Effector memory CD4-positive, alpha-beta T cell (primary cell): ENCODE data around the gene PIM3.
"Not testable (repeated sequence)": the region's sequence is repeated elsewhere in the genome, so short reads cannot be mapped to it uniquely, and the experiment has no call there.

Experiments used
- DNase-seq, 3 donors: peaks; one replicate each; pipeline ENCODE4 v3.0.0-alpha.2; 2020
- H3K27ac ChIP-seq: 2 replicates; pipeline ENCODE4 v1.7.0; 2013; ENCODE audit warnings: mild to moderate bottlenecking, low read length, moderate library complexity; ENCODE audit not compliant: insufficient read depth, poor library complexity, severe bottlenecking
- H3K27me3 ChIP-seq: replicated peaks from 2 replicates; pipeline ENCODE4 v1.7.0; 2013; ENCODE audit warnings: mild to moderate bottlenecking, low read length; ENCODE audit not compliant: insufficient read depth, control insufficient read depth, poor library complexity, severe bottlenecking
- H3K36me3 ChIP-seq: 2 replicates; pipeline ENCODE4 v1.7.0; 2013; ENCODE audit warnings: mild to moderate bottlenecking, low read length, moderate library complexity; ENCODE audit not compliant: control insufficient read depth, insufficient read depth
- H3K4me1 ChIP-seq: 2 replicates; pipeline ENCODE4 v1.7.0; 2013; ENCODE audit warnings: low read length, mild to moderate bottlenecking; ENCODE audit not compliant: control insufficient read depth, insufficient read depth, poor library complexity, severe bottlenecking
- H3K4me3 ChIP-seq: 2 replicates; pipeline ENCODE4 v1.7.0; 2013; ENCODE audit warnings: low read length, low read depth, mild to moderate bottlenecking; ENCODE audit not compliant: insufficient read depth, poor library complexity, severe bottlenecking
- H3K9me3 ChIP-seq: 2 replicates; pipeline ENCODE4 v1.7.0; 2013; ENCODE audit warnings: mild to moderate bottlenecking, low read length, moderate library complexity; ENCODE audit not compliant: control insufficient read depth

Gene PIM3

DNA sequence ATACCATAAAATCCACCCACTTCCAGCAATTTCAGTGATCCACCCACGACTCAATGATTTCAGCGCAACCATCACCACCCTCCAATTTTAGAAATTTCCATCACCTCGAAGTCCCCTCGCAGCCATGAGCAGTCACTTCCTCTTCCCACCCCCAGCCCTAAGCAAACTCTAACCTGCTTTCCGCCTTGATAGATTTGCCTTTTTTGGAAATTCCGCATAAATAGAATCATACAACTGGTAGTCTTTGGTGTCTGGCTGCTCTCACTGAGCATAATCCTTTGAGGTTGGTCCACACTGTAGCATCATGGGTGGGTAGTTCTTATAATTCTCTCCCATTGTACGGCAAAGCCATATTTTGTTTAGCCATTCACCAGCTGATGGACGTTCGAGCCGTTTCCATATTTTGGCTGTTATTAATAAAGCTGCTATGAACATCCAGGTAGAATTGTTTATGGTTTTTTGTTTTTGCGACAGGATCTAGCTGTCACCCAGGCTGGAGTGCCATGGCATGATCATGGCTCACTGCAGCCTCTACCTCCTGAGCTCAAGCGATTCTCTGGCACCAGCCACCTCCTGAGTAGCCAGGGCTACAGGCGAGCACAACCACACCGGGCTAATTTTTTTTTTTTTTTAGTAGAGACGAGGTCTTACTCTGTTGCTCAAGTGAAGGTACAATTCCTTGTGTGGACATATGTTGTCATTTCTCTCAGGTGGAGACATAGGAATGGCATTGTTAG, 16.0 kb downstream of the PIM3 start:
- DNase-seq = no peak
- no peaks in the 10 kb centered on the region for H3K27me3 ChIP-seq
- H3K4me3 ChIP-seq = no peak overlapping the region

DNA sequence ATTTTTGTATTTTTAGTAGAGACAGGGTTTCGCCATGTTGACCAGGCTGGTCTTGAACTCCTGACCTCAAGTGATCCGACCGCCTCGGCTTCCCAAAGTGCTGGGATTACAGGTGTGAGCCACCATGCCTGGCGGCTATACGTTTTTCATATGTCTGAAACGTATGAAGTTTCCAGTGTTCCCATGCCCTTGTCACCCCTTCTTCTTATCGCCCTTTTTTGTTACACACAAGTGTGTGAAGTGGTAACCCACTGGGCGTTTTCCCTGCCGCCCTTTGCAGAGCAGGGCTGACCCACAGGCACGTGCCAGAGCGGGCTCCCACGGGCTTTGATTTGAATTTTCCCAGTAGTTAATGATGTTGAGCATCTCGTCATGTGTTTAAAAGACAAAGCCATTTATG, 17.0 kb downstream of the PIM3 start:
- Histone ChIP-seq H3K27me3 (no peaks in the 10 kb centered on the region), H3K4me3 (no peak overlapping the region), H3K4me1 (peaks cover 13% of the 10 kb centered on the region), H3K9me3 (no peaks in the 10 kb centered on the region), H3K27ac (no peak overlapping the region), H3K36me3 (no peaks in the 10 kb centered on the region)
- DNase-seq = no peak

More for the DNA sequence above, 16.0 kb downstream of the PIM3 start:
- Histone ChIP-seq H3K27ac (peak overlapping the region; percentile 13), H3K36me3 (no peaks in the 10 kb centered on the region), H3K4me1 (peaks cover 19% of the 10 kb centered on the region), H3K9me3 (no peaks in the 10 kb centered on the region)

DNA sequence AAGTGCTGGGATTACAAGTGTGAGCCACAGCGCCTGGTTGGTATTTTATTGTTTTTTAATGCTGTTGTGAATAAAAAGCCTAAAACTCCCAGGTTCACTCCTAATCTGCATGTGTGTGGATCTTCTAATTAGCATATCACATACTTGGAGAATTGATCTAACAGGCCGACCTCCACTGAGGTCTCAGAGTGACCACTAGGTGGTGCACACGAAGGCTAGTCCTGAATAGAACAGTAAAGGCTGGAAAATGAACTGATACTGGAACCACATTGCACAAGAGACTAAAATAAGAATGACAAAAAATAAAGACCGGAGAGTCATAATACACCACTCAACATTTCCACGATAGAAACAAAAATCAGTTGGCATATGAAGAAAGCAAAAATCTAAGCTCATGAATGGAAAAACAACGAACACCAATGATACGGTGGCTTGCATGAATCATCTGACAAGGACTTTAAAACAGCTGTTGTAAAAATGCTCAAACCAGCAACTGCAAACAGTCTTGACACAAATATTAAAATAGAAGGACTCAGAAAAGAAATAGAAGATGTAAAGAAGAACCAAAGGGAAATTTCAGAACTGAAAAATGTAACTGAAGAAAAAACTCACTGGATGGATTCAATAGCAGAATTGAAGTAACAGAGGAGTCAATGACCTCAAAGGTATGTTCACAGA, 19.2 kb downstream of the PIM3 start:
- Histone ChIP-seq H3K9me3 (no peaks in the 10 kb centered on the region), H3K4me1 (peaks cover 22% of the 10 kb centered on the region), H3K27me3 (peaks cover 14% of the 10 kb centered on the region), H3K4me3 (no peak overlapping the region), H3K36me3 (no peaks in the 10 kb centered on the region), H3K27ac (no peak overlapping the region)
- DNase-seq = no peak

DNA sequence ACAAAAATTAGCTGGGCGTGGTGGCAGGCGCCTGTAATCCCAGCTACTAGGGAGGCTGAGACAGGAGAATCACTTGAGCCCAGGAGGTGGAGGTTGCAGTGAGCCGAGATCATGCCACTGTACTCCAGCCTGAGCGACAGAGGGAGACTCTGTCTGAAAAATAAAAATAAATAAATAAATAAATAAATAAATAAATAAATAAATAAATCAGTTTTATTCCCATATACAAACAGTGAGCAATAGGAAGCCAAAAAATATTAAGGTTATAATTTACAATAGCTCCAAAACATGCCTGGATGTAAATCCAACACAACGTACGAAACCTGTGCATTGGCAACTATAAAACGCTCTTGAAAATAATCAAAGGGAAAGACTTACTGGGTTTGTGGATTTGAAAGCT, 21.2 kb downstream of the PIM3 start:
- not testable (repeated sequence) for H3K9me3 ChIP-seq, H3K4me1 ChIP-seq, H3K27ac ChIP-seq, H3K36me3 ChIP-seq, DNase-seq, H3K4me3 ChIP-seq
- peaks cover 14% of the 10 kb centered on the region for H3K27me3 ChIP-seq

DNA sequence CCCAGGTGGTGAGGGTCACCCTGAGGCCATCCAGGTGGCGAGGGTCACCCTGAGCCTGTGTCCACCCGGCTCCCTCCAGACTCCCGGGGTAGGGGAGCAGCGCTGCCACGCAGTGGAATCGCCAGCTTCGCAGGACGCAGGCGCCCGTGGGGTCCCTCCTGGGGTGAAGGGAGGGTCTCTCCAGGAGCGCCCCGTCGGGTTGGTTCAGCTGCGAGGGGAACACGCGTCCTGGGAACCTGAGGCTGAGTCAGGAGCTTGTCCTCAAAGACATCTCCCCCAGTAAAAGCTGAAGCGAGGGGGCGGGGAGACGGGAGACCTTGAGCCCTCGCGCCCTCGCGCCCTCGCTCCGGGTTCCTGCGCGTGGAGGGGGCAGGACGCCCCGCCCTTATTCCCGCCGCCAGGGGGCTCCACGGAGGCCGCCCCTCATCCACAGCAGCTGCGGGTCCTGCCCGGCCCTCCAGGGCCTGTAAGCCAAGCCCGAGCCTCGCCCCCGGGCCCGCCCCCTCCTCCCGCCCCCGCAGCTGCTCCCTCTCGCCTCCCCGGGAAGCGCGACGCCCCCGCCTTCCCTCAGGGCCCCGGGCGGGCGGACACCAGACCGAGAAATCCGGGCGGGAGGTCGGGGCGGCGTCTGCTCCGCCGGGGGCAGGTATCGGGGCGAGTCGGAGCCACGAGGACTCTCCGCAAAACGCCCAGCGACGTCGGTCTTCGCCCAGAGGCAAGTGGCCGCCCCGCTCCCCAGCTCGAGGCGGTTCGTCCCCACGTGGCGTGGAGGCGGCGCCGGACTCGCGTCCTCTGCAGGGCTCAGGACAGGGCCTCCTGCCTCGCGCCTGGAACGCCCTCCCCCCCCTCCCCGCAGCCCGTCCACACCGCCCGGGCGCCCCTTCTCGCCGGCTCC, 22.8 kb downstream of the PIM3 start:
- no peak for DNase-seq
- Histone ChIP-seq H3K36me3 (no peaks in the 10 kb centered on the region), H3K4me1 (peaks cover 9% of the 10 kb centered on the region), H3K9me3 (peaks cover 7% of the 10 kb centered on the region), H3K27me3 (peaks cover 14% of the 10 kb centered on the region), H3K27ac (no peak overlapping the region), H3K4me3 (peak overlapping the region; percentile 29)

DNA sequence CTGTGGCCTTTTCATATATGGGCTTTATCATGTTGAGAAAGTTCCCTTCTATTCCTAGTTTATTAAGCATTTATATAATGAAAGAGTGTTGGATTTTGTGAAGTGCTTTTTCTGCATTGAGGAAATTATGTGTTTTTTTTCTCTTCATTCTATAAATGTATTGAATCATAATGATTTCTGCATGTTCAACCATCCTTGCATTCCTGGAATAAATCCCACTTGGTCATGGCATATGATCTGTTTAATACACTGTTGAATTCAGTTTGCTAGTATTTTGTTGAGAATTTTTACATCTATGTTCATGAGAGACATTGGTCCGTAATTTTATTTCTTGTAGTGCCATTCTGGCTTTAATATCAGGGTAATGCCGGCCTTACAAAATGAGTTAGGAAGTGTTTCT, 25.8 kb downstream of the PIM3 start:
- Histone ChIP-seq H3K4me1 (peaks cover 9% of the 10 kb centered on the region), H3K36me3 (no peaks in the 10 kb centered on the region), H3K27me3 (peaks cover 14% of the 10 kb centered on the region), H3K9me3 (peaks cover 7% of the 10 kb centered on the region), H3K4me3 (no peak overlapping the region), H3K27ac (no peak overlapping the region)
- no peak for DNase-seq

DNA sequence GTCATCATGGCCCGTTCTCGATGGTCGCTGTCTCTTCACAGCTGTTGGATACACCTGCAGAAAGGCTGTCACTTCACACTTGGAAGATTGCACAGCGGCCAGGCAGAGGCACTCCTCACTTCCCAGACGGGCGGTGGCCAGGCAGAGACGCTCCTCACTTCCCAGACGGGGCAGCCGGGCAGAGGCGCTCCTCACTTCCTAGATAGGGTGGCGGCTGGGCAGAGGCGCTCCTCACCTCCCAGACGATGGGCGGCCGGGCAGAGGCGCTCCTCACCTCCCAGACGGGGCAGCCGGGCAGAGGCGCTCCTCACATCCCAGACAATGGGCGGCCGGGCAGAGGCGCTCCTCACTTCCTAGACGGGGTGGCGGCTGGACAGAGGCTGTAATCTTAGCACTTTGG, 29.3 kb downstream of the PIM3 start:
- DNase-seq, H3K27me3 ChIP-seq: not testable (repeated sequence)

DNA sequence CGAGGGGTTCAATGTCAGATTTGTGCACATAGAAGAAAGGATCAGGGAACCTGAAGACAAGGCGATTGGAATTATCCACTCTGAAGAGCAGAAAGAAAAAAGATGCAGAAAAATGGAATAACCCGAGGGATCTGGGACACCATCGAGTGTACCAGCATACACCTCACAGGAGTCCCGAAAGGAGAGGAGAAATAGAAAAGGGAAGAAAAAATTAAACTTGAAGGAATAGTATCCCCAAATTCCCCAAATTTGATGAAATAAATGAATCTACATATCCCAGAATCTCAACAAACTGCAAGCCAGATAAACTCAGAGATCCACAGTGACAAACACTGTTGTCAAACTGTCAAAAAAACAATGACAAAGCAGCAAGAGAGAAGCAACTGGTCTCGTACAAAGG, 30.6 kb downstream of the PIM3 start:
- Histone ChIP-seq H3K27me3 (no peaks in the 10 kb centered on the region), H3K36me3 (no peaks in the 10 kb centered on the region), H3K9me3 (peaks cover 3% of the 10 kb centered on the region), H3K4me1 (peaks cover 4% of the 10 kb centered on the region), H3K27ac (no peak overlapping the region), H3K4me3 (no peak overlapping the region)
- no peak for DNase-seq

More for the DNA sequence above, 29.3 kb downstream of the PIM3 start:
- not testable (repeated sequence) for H3K4me3 ChIP-seq, H3K9me3 ChIP-seq, H3K36me3 ChIP-seq, H3K4me1 ChIP-seq, H3K27ac ChIP-seq

DNA sequence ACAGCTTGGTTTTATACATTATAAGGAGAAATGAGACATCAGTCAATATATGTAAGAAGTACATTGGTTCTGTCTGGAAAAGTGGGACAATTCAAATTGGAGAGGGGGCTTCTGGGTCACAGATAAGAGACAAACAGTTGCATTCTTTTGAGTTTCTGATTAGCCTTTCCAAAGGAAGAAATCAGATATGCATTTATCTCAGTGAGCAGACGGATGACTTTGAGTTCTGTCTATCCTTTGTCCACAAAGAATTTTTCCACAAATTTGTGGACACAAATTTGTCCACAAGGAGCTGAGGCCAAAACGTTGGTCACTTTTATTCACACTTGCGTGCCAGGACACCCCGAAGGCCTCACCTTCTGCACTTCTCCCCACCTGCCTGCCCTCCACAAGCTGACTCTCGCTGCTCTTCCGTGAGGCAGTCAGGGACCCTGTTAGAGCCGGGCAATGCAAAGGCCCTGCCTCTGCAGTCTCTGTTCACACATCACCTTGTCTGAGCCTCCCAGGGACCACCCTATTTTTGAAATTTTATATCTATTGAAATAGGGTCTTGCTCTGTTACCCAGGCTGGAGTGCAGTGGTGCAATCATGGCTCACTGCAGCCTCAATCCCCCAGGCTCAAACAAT, 31.4 kb downstream of the PIM3 start:
- Histone ChIP-seq H3K36me3 (no peaks in the 10 kb centered on the region), H3K27ac (no peak overlapping the region), H3K4me1 (peaks cover 4% of the 10 kb centered on the region), H3K9me3 (no peaks in the 10 kb centered on the region), H3K27me3 (no peaks in the 10 kb centered on the region), H3K4me3 (no peak overlapping the region)
- DNase-seq = no peak
